HuH-7 (cell line): ENCODE data around the gene RNF121.

ENCODE experiments used
- DNase-seq: peaks from one replicate; pipeline ENCODE4 v3.0.0; 2011; ENCODE audit warnings: low spot score

The RNF121 gene

GRCh38 chr11:71988050-71988449 lies 59.2 kb downstream of the RNF121 start:
- DNase-seq, result no peak

GRCh38 chr11:71990701-71991100 lies 61.9 kb downstream of the RNF121 start:
- DNase-seq, result no peak

- DNase-seq, result no peak
Observed at GRCh38 chr11:71991494-71991893, 62.6 kb downstream of the RNF121 start.

GRCh38 chr11:71992136-71992730 lies 63.4 kb downstream of the RNF121 start:
- no peak for DNase-seq

- no peak for DNase-seq
Observed at GRCh38 chr11:71994786-71995185, 65.9 kb downstream of the RNF121 start.

GRCh38 chr11:71995726-71996291 lies 67.0 kb downstream of the RNF121 start:
- DNase-seq, result no peak

GRCh38 chr11:71996517-71996916 lies 67.7 kb downstream of the RNF121 start:
- no peak for DNase-seq

- no peak for DNase-seq
Observed at GRCh38 chr11:71996946-71997345, 68.1 kb downstream of the RNF121 start.

- DNase-seq, result no peak
Observed at GRCh38 chr11:71997594-71997993, 68.7 kb downstream of the RNF121 start.

- DNase-seq, result no peak
Observed at GRCh38 chr11:71998061-71998460, 69.2 kb downstream of the RNF121 start.

GRCh38 chr11:71998649-71999310 lies 69.9 kb downstream of the RNF121 start, which contains the start of gene IL18BP:
IL18BP (plus strand) TSS chr11:71998909; CDS start chr11:71999985, 1,076 bp downstream.
- DNase-seq, result no peak

GRCh38 chr11:71999362-71999761 lies 70.5 kb downstream of the RNF121 start:
- no peak for DNase-seq

GRCh38 chr11:71999798-72000197 lies 71.0 kb downstream of the RNF121 start:
- DNase-seq, result no peak

GRCh38 chr11:72000202-72000867 lies 71.5 kb downstream of the RNF121 start:
- DNase-seq, result no peak

GRCh38 chr11:72001285-72001684 lies 72.4 kb downstream of the RNF121 start:
- DNase-seq, result no peak

GRCh38 chr11:72001834-72002591 lies 73.2 kb downstream of the RNF121 start:
- DNase-seq, result no peak

GRCh38 chr11:72002841-72003775 lies 74.3 kb downstream of the RNF121 start:
- DNase-seq, result no peak

GRCh38 chr11:72003776-72004171 lies 74.9 kb downstream of the RNF121 start:
- DNase-seq, result no peak

GRCh38 chr11:72004515-72005346 lies 75.9 kb downstream of the RNF121 start:
- no peak for DNase-seq
